AG04450 (cell line): ENCODE measurements around the gene SREBF2. TPM values are rescaled to one million over a fixed set of nuclear protein-coding genes. Genes with fewer than 3 reads are reported as not detected.

Source experiments
- CTCF ChIA-PET: fragments of 300-600, 350-600 bp; formaldehyde crosslinking; extraction: SDS; loops from one replicate; lab custom pipeline; 2022; ENCODE audit warnings: antibody characterized with exemption, inconsistent platforms; lab: Charles Lee
- POLR2A ChIA-PET: fragments of 350-600 bp; formaldehyde crosslinking; extraction: SDS; loops from one replicate; lab custom pipeline; 2021; ENCODE audit warnings: antibody characterized with exemption, inconsistent platforms; lab: Yijun Ruan, JAX
- DNase-seq: peaks from one replicate; pipeline ENCODE4 v3.0.0-alpha.2; 2011; ENCODE audit warnings: low read depth, low spot score
- H3K27ac ChIP-seq: one replicate; pipeline ENCODE4 v1.5.1; 2012; ENCODE audit warnings: low read depth, low read length, control low read depth
- H3K27me3 ChIP-seq: one replicate; pipeline ENCODE4 v1.6.0; 2012; ENCODE audit warnings: low read length; ENCODE audit not compliant: control insufficient read depth, insufficient read depth
- H3K4me3 ChIP-seq: 2 replicates; pipeline ENCODE4 v1.5.1; 2011; ENCODE audit warnings: mild to moderate bottlenecking, low read depth, low read length, control low read depth
- H3K9me3 ChIP-seq: 2 replicates; pipeline ENCODE4 v1.5.1; 2012; ENCODE audit warnings: low read length; ENCODE audit not compliant: control insufficient read depth, insufficient read depth
- polyA plus RNA-seq: library from polyadenylated mRNA; depleted of rRNA; stranded (reverse); fragments of >200 nt; gene quantifications from 2 replicates; pipeline ENCODE4 v1.2.3, GENCODE V29; 2011
- TF ChIP-seq, protein P1 (sequence below): IDR thresholded peaks from 2 replicates; pipeline ENCODE4 v1.5.1; 2011; ENCODE audit warnings: low read depth, low read length, control low read depth, inconsistent platforms

SREBF2 gene
- polyA plus RNA-seq, 1 experiment, result 31.7 TPM

DNA sequence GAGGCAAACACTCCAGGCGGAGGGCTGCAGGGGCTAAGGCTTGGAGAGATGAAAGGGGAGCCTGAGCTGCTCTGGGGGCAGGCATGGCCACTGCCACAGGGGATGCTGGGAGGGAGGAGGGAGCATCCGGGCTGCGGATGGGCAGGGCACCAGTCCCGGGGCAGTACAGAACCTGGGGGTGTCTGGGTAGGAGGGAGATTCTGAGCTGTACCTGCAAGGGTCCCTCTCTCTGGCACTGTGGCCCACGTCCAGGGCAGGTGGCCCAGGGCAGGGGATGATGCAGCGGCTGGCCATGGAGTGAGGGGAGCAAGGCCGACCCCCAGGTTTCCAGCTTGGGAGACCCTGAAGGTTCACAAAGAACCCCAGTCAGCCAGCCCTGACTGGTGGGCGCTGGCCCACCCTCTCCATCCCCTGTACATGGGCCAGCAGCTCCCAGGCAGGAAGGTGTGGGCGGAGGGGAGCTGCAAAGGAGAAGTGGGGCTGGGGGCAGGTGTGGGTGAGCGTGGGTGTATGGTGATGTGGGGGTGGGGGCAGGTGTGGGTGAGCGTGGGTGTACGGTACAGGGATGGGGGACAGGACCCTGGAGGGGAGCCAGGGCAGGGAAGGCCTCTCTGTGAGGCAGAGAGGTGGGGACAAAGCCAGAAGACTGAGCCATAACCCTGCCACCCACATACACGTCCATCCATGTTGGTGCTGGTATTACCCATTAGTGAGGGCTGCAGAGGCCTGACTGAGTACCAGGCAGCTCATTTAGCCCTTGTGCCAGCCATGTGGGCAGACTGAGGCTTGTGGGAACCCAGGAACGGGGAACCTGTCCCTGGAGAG lies 95.9 kb downstream of the SREBF2 start:
- ChIA-PET CTCF (no interaction called here), POLR2A (interaction anchor here (0.5 to 1.2 kb wide), 2 partner anchors 15 to 298 kb away, joined by 3 read pairs; no protein-coding TSS in a partner anchor)
- DNase-seq, result no peak
- no peak overlapping the region for H3K4me3 ChIP-seq
- H3K9me3 ChIP-seq, result no peaks in the 10 kb centered on the region; the same call in 1 of the 2 replicates
- TF ChIP-seq, protein P1, sequence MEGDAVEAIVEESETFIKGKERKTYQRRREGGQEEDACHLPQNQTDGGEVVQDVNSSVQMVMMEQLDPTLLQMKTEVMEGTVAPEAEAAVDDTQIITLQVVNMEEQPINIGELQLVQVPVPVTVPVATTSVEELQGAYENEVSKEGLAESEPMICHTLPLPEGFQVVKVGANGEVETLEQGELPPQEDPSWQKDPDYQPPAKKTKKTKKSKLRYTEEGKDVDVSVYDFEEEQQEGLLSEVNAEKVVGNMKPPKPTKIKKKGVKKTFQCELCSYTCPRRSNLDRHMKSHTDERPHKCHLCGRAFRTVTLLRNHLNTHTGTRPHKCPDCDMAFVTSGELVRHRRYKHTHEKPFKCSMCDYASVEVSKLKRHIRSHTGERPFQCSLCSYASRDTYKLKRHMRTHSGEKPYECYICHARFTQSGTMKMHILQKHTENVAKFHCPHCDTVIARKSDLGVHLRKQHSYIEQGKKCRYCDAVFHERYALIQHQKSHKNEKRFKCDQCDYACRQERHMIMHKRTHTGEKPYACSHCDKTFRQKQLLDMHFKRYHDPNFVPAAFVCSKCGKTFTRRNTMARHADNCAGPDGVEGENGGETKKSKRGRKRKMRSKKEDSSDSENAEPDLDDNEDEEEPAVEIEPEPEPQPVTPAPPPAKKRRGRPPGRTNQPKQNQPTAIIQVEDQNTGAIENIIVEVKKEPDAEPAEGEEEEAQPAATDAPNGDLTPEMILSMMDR, result no peak
- no peak overlapping the region for H3K27ac ChIP-seq
- H3K27me3 ChIP-seq, result peaks cover 9% of the 10 kb centered on the region

DNA sequence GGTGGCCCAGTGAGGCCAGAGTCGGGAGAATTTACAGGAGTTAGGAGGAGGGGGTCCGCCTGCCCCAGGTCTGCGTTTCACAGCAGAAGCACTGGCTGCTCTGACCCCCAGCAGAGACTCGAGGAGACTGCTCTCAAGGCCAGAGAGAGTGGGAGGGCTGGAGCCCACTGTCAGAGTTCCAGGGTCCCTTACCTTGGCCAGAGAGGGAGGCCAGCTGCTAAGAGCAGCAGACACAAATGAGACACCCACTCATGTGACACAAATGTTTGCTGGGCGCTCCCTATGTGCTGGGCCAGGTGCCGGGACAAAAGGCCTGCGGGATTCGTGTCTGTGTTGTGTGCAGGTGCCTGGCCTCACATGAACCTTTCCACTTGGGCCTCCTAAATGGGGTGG lies 96.5 kb downstream of the SREBF2 start:
- peaks cover 9% of the 10 kb centered on the region for H3K27me3 ChIP-seq
- ChIA-PET POLR2A (interaction anchor here (1.2 kb wide), 1 partner anchor 15 kb away, joined by 3 read pairs; no protein-coding TSS in a partner anchor), CTCF (no interaction called here)
- no peak overlapping the region for H3K27ac ChIP-seq
- no peaks in the 10 kb centered on the region; the same call in 1 of the 2 replicates for H3K9me3 ChIP-seq
- DNase-seq, result no peak
- H3K4me3 ChIP-seq, result no peak overlapping the region
- TF ChIP-seq, protein P1, result no peak

DNA sequence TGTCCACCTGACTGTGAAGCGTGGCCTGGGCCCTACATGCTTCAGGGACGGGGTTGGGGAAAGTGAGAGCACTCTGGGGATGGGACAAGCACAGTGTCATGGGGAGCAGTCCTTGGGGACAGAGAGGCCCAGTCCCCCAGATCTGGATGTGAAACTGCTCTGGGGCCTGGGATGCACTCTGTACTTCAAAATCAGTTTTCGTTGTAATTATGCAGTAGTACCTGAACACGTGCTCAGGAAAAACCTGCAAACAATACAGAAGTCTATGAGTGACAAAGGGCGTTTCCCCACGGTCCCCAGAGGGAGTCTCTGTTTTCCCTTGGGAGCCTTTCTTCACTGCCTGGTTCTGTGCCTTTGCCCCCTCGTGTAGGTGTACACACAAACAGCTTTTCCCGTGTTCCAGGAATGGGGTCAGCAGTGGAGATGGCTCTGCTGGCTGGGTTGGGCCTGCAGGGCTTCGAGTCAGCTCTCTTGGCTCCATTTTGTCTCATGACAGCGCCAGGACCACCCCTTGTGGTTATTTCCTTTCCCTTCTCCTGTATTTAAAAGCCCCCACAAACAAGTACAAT lies 98.9 kb downstream of the SREBF2 start:
- Histone ChIP-seq H3K27ac (no peak overlapping the region), H3K27me3 (no peaks in the 10 kb centered on the region), H3K4me3 (no peak overlapping the region), H3K9me3 (no peaks in the 10 kb centered on the region)
- TF ChIP-seq, protein P1, result no peak
- ChIA-PET CTCF (interaction anchor here (0.6 to 1.8 kb wide), 2 partner anchors 9 to 235 kb away, joined by 3 to 6 read pairs; no protein-coding TSS in a partner anchor), POLR2A (no interaction called here)
- DNase-seq, result no peak

DNA sequence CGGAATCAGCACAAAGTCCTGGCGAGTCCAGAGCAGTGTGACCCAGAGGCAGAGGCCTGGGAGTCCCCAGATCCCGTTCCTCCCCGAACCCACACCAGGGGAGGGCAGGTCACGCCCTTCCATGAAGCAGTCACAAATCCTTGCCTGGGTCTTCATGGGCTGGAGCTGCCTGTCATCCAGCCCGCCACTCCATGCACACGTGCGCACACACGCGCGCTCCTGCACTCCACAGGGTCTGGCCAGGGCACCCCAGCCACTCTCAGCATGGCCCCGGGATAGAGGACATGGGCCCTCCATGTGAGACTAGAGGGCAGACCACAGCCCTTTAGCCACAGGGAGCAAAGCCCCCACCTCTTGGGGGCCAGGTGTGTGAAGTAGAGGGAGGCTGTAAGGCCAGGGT lies 99.4 kb downstream of the SREBF2 start:
- Histone ChIP-seq H3K27ac (no peak overlapping the region), H3K4me3 (no peak overlapping the region), H3K27me3 (no peaks in the 10 kb centered on the region), H3K9me3 (no peaks in the 10 kb centered on the region)
- TF ChIP-seq, protein P1, result no peak
- no peak for DNase-seq
- ChIA-PET POLR2A (no interaction called here), CTCF (no interaction called here)
